Right lobe of liver (tissue), 6 donors: ENCODE data around the gene DDX1. TPM values are rescaled to one million over a fixed set of nuclear protein-coding genes. Genes with fewer than 3 reads are reported as not detected.

Source experiments
- ATAC-seq, 4 donors: fragments of 200-7000 bp; cut with Tn5 transposase; one replicate each; pipeline ENCODE4 v1.9.1; 2020; ENCODE audit warnings: mild to moderate bottlenecking in 4 of 4, moderate library complexity in 4 of 4
- DNase-seq, 3 donors: peaks; one replicate each; pipeline ENCODE4 v3.0.0-alpha.2; 2020
- H3K27ac ChIP-seq, 3 donors: fragments of 200-600 bp; one replicate each; pipeline ENCODE4 v1.8.0; 2022
- H3K27me3 ChIP-seq, 2 donors: fragments of 200-600 bp; one replicate each; pipeline ENCODE4 v1.8.0; 2022
- H3K36me3 ChIP-seq, 4 donors: fragments of 200-600 bp; sonication (generic) in 1 of 4; one replicate each; pipeline versions ENCODE4 v1.5.1 to v1.8.0; 2017 to 2022; ENCODE audit warnings: control low read depth in 1 of 4
- H3K4me1 ChIP-seq, 4 donors: fragments of 200-600 bp; sonication (generic) in 1 of 4; one replicate each; pipeline versions ENCODE4 v1.5.1 to v1.8.0; 2017 to 2022; ENCODE audit warnings: control low read depth in 1 of 4
- H3K4me3 ChIP-seq, 3 donors: fragments of 200-600 bp; one replicate each; pipeline ENCODE4 v1.8.0; 2022
- H3K9me3 ChIP-seq, 4 donors: fragments of 200-600 bp; sonication (generic) in 1 of 4; one replicate each; pipeline versions ENCODE4 v1.5.1 to v1.8.0; 2017 to 2022; ENCODE audit warnings: control low read depth in 1 of 4
- POLR2A ChIP-seq: fragments of 450-650 bp; IDR thresholded peaks from one replicate; pipeline ENCODE4 v1.6.1; 2017; ENCODE audit warnings: antibody characterized with exemption, mild to moderate bottlenecking
- WGBS: methylation state at CpG from one replicate; pipeline ENCODE4 v1.1.6; 2018; ENCODE audit warnings: low coverage, low lambda C conversion rate; ENCODE audit not compliant: insufficient coverage; ENCODE audit errors: missing lambda C conversion rate; 5-methylcytosine and 5-hydroxymethylcytosine counted together
- intact Hi-C, 2 donors: fragments of 100-400 bp; cut with DNase I; formaldehyde crosslinking; loops; one replicate each; pipeline versions ENCODE4 v1.11.2 to v1.14.1; 2022
- total RNA-seq, 6 experiments: library from RNA; depleted of rRNA in 2 of 6; stranded (reverse); fragments of >200 nt in 2 of 6; fragmentation: NEBNext Ultra II Directional in 3 of 6; extraction: Animal tissue kit (Norgen Biotek cat#: 25700) in 3 of 6; gene quantifications; one replicate each; pipeline versions ENCODE4 v1.1.0 to v1.2.4, GENCODE V29; 2016 to 2023
- TF ChIP-seq, protein P1 (sequence below), 4 donors: fragments of 200-600 bp in 3 of 4; fragments of 450-650 bp in 1 of 4; IDR thresholded peaks; one replicate each; pipeline versions ENCODE4 v1.5.1 to v1.8.0; 2016 to 2022; ENCODE audit warnings: antibody characterized with exemption in 4 of 4, mild to moderate bottlenecking in 2 of 4
- donor health status: DM: no; HTN: yes; CAD: no.
- donor health status: DM: no; HTN: no; CAD: no.
- donor health status: DM: no; HTN: no; CAD: no.
- donor health status: DM: no; HTN: yes; CAD: no.
- donor health status: DM: no; HTN: yes; CAD: no.

DDX1 gene
- total RNA-seq, 6 experiments from 2014 or later: 29.7 to 43.5 (median 37.6) TPM

GRCh38 chr2:15668611-15669305 is 77.1 kb downstream of the DDX1 start:
- H3K9me3 ChIP-seq: no peaks in the 10 kb centered on the region
- no peak overlapping the region for H3K4me3 ChIP-seq
- peaks cover 0 to 4% (median 0%) of the 10 kb centered on the region in 4 donors for H3K4me1 ChIP-seq
- no peak overlapping the region for H3K27ac ChIP-seq
- ATAC-seq (no peak), DNase-seq (no peak)
- H3K36me3 ChIP-seq: no peaks in the 10 kb centered on the region
- 41% methylated on average over 6 of the region's 10 CpGs for WGBS
- no peak for TF ChIP-seq POLR2A
- TF ChIP-seq, protein P1, sequence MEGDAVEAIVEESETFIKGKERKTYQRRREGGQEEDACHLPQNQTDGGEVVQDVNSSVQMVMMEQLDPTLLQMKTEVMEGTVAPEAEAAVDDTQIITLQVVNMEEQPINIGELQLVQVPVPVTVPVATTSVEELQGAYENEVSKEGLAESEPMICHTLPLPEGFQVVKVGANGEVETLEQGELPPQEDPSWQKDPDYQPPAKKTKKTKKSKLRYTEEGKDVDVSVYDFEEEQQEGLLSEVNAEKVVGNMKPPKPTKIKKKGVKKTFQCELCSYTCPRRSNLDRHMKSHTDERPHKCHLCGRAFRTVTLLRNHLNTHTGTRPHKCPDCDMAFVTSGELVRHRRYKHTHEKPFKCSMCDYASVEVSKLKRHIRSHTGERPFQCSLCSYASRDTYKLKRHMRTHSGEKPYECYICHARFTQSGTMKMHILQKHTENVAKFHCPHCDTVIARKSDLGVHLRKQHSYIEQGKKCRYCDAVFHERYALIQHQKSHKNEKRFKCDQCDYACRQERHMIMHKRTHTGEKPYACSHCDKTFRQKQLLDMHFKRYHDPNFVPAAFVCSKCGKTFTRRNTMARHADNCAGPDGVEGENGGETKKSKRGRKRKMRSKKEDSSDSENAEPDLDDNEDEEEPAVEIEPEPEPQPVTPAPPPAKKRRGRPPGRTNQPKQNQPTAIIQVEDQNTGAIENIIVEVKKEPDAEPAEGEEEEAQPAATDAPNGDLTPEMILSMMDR (IDR thresholded peaks at IDR 0.05): no peak
- intact Hi-C loops: no loop called here
- no peaks in the 10 kb centered on the region for H3K27me3 ChIP-seq

DNA sequence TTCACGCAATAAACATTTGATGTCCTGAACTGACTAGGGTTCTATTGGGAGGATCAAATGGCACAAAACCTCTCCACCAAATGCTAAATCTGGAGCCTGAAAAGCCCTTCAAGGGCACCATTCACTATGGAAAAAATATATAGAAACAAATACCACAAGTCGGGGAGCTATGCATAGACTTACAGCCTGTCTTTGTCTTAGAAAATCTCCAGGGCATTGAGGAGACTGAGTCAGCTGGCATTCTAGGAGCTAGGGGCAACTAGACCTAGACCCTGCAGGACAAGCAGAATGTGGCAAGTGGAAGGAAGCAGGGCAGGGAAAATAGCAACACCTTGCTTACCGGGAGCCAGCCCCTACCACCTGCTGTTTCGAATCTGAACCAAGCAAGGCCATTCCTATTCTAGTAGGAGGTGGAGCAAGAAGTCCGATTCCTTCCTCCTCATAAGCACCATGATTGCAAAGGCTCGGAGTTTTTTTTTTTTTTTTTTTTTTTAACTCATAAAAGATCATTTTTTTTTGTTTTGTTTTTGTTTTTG is 77.8 kb downstream of the DDX1 start:
- H3K27ac ChIP-seq: no peak overlapping the region
- intact Hi-C loops: no loop called here
- ATAC-seq (no peak), DNase-seq (no peak)
- TF ChIP-seq, protein P1 (IDR thresholded peaks at IDR 0.05): no peak
- no peak for TF ChIP-seq POLR2A
- no peaks in the 10 kb centered on the region for H3K9me3 ChIP-seq
- no peaks in the 10 kb centered on the region for H3K36me3 ChIP-seq
- 71% methylated on average over 3 of the region's 6 CpGs for WGBS
- no peak overlapping the region for H3K4me3 ChIP-seq
- H3K4me1 ChIP-seq: peaks cover 0 to 7% (median 0%) of the 10 kb centered on the region in 4 donors
- no peaks in the 10 kb centered on the region for H3K27me3 ChIP-seq

GRCh38 chr2:15670469-15670868 is 78.8 kb downstream of the DDX1 start:
- intact Hi-C loops: no loop called here
- Histone ChIP-seq H3K36me3 (no peaks in the 10 kb centered on the region), H3K4me3 (no peak overlapping the region), H3K9me3 (no peaks in the 10 kb centered on the region), H3K4me1 (peaks cover 0 to 7% (median 0%) of the 10 kb centered on the region in 4 donors), H3K27ac (no peak overlapping the region), H3K27me3 (no peaks in the 10 kb centered on the region)
- TF ChIP-seq POLR2A: no peak
- TF ChIP-seq, protein P1 (IDR thresholded peaks at IDR 0.05): no peak
- no peak for DNase-seq
- ATAC-seq: no peak
- 67% methylated on average over 1 of the region's 1 CpG for WGBS

DNA sequence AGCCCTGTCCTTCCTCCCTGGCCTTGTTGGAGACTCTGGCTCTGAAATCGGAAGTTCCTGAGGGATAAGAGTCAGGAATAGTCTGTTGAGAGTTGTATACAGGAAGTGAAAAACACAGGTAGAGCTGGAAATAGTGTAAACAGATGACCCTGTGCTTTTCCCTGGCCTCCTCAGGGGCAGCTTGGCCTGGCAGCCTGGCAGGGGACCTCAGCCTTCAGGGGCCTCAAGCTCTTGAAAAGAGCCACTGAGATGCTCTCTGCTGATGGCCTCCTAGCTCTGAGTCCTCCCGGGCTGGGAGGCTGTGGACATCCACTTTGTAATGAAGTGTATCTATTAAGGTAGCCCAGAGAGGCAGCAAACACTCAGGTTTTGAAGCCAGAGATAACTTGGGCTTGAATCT is 79.3 kb downstream of the DDX1 start:
- H3K27me3 ChIP-seq: no peaks in the 10 kb centered on the region
- H3K4me3 ChIP-seq: no peak overlapping the region
- TF ChIP-seq, protein P1 (IDR thresholded peaks at IDR 0.05): no peak
- no peak for TF ChIP-seq POLR2A
- H3K36me3 ChIP-seq: no peaks in the 10 kb centered on the region
- DNase-seq: no peak
- intact Hi-C loops: no loop called here
- H3K27ac ChIP-seq: no peak overlapping the region
- ATAC-seq: no peak
- WGBS: 60% methylated on average over 1 of the region's 2 CpGs
- peaks cover 0 to 7% (median 0%) of the 10 kb centered on the region in 4 donors for H3K4me1 ChIP-seq
- no peaks in the 10 kb centered on the region for H3K9me3 ChIP-seq
